ENCODE data around the gene TMEM151B.

GRCh38 chr6:44258325-44258863, 11.9 kb upstream of the TMEM151B start:
- no peak for TF ChIP-seq CTCF (IDR thresholded peaks at IDR 0.05)
- no peak for TF ChIP-seq POLR2AphosphoS5 (IDR thresholded peaks at IDR 0.05)
- TF ChIP-seq POLR2A (IDR thresholded peaks at IDR 0.05): no peak
- TF ChIP-seq EP300 (IDR thresholded peaks at IDR 0.05): no peak
